ENCODE measurements around the gene PAK2.
A peak's percentile ranks its signal among the peaks of the same experiment; 100 is the strongest.

GRCh38 chr3:196740481-196741248, 1.0 kb downstream of the PAK2 start:
- no peak for TF ChIP-seq SIN3A (IDR thresholded peaks at IDR 0.05; ENCODE audit: borderline replicate concordance, low read depth, low read length)
- TF ChIP-seq NRF1 (IDR thresholded peaks at IDR 0.05; ENCODE audit: low read depth, low read length), result no peak
- TF ChIP-seq POLR2AphosphoS5 (IDR thresholded peaks at IDR 0.05; ENCODE audit: low read depth, low read length), result no peak
- no peak for TF ChIP-seq RFX5 (IDR thresholded peaks at IDR 0.05; ENCODE audit: low read length)
- no peak for TF ChIP-seq CTCF (IDR thresholded peaks at IDR 0.05)
- no peak for TF ChIP-seq REST (IDR thresholded peaks at IDR 0.05; ENCODE audit: low read depth, low read length)
- TF ChIP-seq RCOR1 (IDR thresholded peaks at IDR 0.05; ENCODE audit: low read length), result no peak
- TF ChIP-seq JUND (IDR thresholded peaks at IDR 0.05), result no peak
- no peak for TF ChIP-seq MXI1 (IDR thresholded peaks at IDR 0.05; ENCODE audit: low read depth, low read length)
- TF ChIP-seq MAX (IDR thresholded peaks at IDR 0.05; ENCODE audit: low read depth), result peak; percentile 11
